KG1 (cell line): ENCODE results near the gene RAP2B.
A peak's percentile ranks its signal among the peaks of the same experiment; 100 is the strongest.

Experiments
- DNase-seq: peaks from one replicate; lab custom pipeline; 2025; lab: John Stamatoyannopoulos, UW

RAP2B gene

GRCh38 chr3:153160451-153161137, 1.4 kb upstream of the RAP2B start:
- peak; percentile 60 for DNase-seq

GRCh38 chr3:153161138-153161713, 800 bp upstream of the RAP2B start:
- peak; percentile 97 for DNase-seq

- DNase-seq = peak; percentile 22
Observed at GRCh38 chr3:153162513-153163392, 727 bp downstream of the RAP2B start.

- no peak for DNase-seq
Observed at GRCh38 chr3:153163393-153163724, 1.3 kb downstream of the RAP2B start.

DNA sequence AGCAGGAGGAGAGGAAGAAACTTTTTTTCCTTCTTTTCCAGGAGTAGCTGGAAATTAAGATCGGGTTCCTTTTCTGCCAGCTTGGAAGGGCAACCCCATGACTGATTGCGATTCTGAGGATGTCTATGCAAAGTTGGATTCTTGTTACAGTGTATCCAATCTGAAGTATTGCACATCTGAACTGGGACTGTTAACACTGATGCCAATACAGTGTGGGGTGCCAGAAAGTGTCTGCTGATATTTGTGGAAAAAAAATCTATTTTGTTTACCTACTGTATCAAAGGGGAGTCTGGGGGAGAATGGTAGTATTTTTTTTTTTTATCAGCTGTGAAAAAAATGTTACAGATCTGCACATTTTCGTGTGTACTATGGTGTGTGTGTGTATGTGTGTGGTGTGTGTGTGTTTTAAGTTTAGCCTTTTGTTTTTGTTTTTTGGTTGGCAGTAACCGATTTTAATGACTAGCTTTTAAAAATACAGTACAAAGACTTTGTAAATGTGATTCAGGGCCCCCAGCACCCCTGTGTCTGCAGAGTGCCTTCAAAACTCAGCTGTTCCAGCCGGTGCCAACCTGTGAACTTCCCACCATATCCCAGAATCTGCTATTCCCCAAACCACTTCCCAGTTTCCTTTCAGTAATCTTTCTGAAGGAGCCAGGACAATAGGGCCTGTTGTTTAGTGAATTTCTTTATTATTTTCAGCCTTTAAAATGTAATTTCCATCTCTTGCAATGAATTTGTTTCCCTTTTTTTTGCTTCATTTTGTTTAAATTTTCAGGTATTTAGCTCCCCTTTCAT, 1.9 kb downstream of the RAP2B start:
- no peak for DNase-seq

DNA sequence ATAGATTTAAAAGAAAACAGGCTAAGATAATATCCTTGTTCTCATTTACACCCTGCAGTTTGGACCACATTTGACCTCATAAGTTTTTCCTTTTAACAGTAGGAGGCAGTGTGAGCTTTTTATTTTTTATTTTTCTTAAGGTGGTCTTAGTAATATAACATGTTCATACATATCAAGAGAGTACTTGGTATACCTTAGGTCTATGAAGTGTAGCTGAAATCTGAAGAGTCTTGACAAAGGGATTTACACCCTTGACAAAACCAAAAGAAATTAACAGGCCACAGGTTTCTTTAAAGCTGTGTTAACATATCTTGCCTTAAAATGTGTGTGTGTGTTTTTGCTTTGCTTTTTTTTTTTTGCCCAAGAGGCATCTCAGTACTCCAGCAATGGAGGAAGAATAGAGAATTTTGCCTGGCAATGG, 3.2 kb downstream of the RAP2B start:
- DNase-seq = no peak

DNA sequence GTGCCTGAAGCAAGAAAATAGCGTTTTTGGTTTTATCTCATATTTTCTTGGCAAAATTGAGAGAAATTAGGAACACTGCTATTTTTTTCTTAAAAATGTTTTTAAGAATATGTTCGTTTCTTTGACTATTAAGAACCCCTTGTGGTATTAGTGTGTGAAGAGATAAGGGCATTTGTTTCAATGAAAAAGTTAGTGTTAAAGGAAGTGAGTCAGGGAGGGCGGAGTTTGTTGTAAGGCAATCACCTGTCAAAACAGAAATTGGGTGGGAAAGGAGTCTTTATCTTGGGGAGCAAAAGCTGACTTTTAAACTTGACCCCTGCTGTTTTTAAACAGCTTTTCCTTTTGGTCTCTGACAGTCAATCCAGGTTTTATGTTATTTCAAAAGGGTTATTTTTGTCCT, 4.2 kb downstream of the RAP2B start:
- no peak for DNase-seq

DNA sequence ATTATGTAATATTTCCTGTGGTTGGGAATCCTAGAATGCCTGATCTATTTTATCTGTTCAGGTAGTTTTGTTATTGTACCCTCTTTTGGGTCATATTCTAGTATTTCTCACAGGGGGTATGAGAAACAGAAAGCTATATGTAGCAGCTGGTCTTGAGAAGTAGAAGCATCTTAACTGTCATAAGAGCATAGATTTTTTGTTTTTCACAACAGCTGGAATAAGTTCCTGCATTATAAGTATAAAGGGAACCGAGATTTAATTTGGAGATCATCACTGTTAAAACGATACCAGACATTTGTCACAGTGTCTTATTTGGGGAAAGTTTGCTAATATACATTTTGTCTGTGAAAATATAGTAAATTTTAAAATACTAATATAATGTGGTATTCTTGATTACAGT, 4.8 kb downstream of the RAP2B start:
- DNase-seq = no peak

DNA sequence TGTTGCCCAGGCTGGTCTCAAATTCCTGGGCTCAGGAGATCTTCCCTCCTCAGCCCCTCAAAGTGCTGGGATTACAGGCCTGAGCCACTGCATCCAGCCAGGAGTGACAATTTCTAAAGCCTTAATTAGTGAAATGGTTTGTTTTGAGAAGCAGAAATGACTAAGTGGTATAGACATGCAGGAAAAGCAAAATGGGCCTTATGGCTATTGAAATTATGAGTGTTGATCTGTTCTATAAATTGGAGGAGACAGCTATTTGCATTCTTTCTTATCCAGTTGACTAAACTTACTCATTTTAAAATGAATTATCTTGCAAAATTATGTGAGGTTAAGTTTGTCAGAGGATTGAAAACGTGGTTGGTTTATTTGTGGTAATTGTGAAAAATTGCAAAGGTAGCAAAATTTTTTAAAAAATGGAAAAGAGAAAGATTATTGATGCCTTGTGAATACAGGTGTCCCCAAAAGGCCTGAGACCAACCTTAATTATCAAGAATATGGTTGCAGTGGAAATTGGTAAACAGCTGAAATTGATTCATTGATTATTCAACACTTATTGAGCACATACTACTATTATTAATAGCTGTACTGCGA, 7.9 kb downstream of the RAP2B start:
- no peak for DNase-seq

DNA sequence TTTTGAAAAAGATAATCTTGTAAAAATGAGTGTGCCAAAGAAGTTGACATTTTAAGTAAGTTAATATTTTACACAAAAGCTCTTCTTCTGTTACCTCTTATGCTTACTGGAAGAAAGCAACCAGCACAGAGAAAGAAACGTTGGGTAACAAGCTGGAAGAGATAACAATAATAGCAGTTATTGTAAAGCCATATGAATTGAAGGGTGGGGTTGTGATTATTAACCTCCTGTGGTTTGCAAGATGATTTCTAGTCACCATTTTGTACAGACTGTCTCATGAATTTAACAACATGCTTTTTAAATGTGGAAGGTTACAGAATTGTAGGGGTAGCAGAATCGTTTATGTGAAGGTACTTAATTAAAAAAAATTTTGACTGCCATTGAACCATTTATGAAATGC, 9.2 kb downstream of the RAP2B start:
- DNase-seq = no peak

DNA sequence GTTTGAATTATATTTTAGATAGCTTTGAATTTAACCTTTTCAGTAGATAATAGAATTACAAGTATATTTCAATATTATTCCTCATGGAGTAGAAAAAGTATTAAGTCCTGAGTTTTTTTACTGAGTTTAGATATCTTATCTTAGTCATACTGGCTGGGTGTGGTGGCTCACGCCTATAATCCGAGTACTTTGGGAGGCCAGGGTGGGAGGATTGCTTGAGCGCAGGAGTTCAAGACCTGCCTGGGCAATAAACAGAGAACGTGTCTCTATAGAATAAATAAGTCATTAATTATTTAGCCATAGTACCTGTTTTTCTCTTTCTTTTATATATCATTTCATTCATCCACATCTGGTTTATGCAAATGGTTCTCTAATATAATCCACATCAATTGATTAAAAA, 9.9 kb downstream of the RAP2B start:
- DNase-seq = no peak

- no peak for DNase-seq
Observed at GRCh38 chr3:153172796-153173757, 11.1 kb downstream of the RAP2B start.

DNA sequence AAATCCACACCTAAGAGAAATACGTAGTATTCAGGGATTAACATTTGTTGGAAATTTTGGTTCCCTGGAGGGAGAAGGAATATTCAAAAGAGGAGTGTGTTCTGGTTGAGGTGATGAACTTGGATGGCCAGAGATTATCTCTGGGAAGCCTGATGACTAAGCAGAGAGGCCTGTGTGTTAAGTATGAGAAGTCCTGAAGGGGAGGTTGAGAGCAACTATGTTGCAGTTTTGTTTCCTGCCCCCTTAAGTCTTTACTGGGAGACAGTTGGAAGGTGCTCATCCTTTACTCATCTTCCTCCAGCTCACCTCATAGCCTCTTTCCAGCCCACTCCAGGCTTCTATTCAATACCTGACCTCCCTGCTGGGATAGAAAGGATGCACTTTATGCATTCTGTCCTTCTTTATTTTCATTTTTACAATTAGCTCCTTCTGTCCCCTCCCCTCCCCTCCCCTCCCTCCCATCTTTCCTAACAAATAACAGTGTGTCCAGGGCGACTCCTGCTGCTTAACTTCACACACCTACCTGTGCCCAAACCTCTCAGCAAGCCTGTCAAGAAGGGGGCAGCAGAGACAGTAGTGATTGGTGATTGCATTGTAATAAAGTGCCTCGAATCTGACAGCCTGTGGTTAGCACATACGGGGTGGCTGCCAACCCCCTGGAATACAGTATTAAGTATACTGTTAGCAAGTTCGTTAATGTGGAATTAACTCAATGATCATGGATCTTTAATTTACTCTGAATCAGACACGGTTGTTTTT, 11.9 kb downstream of the RAP2B start:
- DNase-seq = no peak

DNA sequence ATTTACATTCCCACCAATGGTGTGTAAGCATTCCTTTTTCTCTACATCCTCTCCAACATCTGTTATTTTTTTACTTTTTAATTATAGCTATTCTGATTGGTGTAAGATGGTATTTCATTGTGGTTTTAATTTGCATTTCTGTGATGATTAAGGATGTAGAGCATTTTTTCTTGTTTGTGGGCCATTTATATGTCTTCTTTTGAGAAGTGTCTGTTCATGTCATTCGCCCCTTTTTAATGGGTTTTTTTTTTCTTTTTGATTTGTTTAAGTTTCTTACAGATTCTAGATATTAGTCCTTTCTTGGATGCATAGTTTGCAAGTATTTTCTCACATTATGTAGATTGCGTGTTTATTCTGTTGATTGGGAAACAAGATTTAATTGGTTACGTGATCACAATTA, 14.2 kb downstream of the RAP2B start:
- DNase-seq = no peak

GRCh38 chr3:153180860-153181372, 18.9 kb downstream of the RAP2B start:
- no peak for DNase-seq

GRCh38 chr3:153182501-153183293, 20.7 kb downstream of the RAP2B start:
- no peak for DNase-seq

DNA sequence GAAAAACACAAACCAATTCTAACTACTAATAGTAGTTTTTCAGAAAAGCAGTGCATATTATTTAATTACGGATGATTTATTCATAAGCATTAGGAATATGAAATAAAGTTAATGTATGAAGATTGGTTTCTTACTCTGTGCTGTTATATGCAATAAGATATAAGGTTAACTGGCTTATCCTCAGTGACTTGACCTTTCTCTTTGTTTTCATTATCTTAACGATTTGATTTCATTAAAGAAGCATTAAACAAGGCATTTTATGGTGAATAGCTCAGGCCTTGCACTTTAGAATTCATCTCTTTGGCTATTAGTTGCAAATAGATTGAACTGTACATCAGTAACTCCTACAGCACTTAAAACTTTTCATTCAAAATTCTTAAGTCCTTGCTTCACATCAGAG, 28.9 kb downstream of the RAP2B start:
- no peak for DNase-seq

DNA sequence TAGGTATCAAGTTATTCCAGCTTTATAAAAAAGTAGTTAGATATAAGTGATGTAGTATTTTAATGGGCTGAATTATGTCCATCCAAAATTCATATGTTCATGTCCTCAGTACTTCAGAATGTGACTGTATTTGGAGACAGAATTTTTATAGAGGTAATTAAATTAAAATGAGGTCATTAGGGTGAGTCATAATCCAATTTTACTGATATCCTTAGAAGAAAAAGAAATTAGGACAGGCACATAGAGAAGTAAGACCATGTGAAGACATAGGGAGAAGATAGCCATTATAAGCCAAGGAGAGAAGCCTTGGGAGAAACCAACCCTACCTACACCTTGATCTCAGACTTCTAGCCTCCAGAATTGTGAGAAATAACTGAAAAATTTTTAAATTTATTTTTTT, 30.3 kb downstream of the RAP2B start:
- DNase-seq = no peak
